HG02852 (cell line): ENCODE results near the gene SEMA6A.

Experiments
- ATAC-seq: cut with Tn5 transposase; IDR thresholded peaks from one replicate; pipeline ENCODE4 v1.9.1; 2021; ENCODE audit warnings: mild to moderate bottlenecking, moderate library complexity; ENCODE audit not compliant: unreplicated experiment

Gene SEMA6A

GRCh38 chr5:116574367-116575325, at the start of gene SEMA6A:
Gene SEMA6A, minus strand, starts transcription at chr5:116574823. Its CDS starts 69,879 bp downstream, at chr5:116504944.
- peak; percentile 55 for ATAC-seq

DNA sequence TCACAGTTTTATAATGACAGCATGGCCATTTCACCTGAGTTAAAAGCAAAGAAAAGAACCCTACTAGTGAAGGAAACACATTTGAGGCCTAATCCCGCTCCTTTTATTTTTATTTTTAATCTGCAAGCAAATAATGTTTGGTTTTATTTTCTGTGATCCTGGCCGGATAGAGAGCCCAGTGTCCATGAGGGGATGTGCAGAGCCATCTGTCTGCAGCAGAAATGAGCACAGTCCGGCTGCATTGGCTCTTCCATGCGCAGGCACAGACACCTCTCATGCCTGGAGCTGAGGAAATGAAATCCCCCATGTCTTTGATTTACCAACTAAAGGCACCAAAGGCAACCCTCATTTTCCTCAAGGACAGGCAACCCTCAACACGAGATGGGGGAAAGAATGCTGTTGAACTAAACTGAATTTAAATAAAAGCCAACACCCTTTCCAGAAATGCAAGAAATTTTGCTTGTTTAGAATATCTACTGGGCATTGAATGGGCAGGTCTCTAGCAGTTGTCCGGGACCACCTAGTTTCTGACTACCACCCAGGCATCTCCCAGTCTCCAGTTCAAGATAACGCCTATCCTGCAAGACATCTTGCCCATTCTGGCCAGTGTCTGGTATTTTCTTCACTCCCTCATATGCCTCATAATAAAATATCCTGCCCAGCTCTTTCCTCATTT, 47.9 kb upstream of the SEMA6A start:
- no peak for ATAC-seq

GRCh38 chr5:116621599-116621998, 47.0 kb upstream of the SEMA6A start:
- ATAC-seq: no peak

DNA sequence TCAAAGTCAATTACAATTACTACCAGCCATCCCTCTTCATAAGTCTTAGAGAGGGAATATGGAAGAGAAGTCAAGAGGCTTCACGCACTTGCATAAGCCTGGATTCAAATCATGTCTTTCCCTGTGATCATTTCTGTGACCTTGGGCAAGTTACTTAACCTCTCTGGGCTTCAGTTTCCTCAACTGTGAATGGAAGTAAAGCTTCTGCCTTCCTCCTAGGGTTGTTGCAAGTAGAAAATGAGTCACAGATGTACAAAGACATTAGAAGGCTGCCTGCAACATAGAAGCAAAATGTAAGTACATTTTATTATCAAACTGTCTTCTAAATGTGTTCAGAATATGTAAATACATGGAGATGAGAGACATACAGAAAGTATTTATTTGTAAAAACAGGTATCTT, 42.3 kb upstream of the SEMA6A start:
- no peak for ATAC-seq

GRCh38 chr5:116614603-116614920, 39.9 kb upstream of the SEMA6A start:
- ATAC-seq: no peak

DNA sequence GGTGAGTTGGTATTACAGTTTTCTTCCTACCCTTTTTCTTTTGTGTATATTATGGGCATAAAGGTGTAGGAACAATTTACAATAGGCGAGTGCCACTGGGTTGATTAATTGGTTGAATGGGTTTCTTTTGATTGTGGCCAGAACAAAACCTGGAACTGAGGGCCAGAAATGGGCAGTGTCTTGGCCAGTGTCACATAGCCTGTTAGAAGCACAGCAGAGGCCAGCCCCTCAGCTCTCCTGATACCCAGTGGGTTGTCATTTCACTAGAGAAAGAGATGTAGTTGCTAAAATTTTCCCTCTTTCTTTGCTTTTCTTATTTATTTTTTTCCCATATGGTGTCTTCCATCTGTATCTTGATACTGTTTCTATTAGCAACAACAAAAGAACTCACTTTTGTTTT, 38.8 kb upstream of the SEMA6A start:
- ATAC-seq: peak; percentile 25

- ATAC-seq: no peak
These were observed 37.8 kb upstream of the SEMA6A start for GRCh38 chr5:116612431-116612830.

- no peak for ATAC-seq
These were observed 30.9 kb upstream of the SEMA6A start for GRCh38 chr5:116605310-116606070.

DNA sequence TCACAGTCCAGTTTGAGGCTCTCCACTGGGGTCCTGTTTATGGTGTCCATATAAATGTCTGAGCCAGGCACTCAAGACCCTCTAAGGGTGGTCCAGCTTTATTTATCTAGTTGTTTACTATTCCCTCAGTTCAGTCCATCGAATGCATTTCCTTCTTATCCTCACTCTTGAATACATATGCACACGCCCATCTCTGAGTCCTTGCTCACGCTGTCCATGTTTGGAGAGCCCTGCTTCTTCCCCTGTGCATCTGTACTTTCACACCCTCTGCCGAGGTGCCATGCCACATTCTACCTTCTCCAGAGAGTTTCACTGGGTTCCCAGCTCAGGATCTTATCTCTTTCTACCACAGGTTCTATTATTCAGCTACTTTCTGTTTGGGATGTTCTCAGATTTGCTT, 30.2 kb upstream of the SEMA6A start:
- no peak for ATAC-seq

GRCh38 chr5:116600876-116601275, 26.3 kb upstream of the SEMA6A start:
- ATAC-seq: no peak

DNA sequence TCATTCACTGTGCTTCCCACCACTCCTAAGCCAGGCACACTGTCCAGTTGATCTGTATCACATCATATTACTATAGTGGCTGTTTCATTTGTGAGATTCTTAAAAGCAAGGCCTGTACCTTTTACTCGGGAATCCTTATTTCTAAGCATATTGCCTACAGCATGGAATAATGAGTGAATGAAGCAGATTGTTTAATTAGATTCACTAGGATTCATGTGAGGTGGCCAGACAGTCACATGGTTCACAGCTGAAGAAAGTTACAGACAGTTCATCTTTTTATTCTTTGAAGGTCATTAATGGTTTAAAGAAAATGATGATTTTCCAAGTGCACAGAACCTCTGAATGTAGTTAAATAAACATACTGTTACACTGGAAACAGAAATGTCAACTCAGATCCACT, 24.3 kb upstream of the SEMA6A start:
- ATAC-seq: no peak

GRCh38 chr5:116595498-116595897, 20.9 kb upstream of the SEMA6A start:
- no peak for ATAC-seq

DNA sequence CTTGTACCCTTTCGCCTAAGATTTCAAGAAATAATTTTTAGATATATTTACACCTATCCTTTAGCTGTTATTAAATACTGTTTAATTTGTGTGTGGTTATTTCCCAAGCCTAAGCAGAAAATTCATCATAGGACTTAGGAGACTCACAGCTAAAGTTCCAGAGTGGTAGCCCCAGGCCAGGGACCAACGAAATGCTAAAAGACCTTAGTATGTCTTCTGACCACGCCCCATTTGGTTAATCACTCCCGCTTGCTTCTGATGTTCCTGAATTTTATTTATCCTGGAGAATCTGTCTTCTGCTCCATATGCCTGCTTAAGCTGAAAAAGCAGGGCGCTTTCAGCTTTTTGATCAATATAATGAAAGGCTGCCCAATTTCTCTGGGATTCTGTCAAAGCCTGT, 18.7 kb upstream of the SEMA6A start:
- no peak for ATAC-seq

GRCh38 chr5:116585227-116585626, 10.6 kb upstream of the SEMA6A start:
- no peak for ATAC-seq

DNA sequence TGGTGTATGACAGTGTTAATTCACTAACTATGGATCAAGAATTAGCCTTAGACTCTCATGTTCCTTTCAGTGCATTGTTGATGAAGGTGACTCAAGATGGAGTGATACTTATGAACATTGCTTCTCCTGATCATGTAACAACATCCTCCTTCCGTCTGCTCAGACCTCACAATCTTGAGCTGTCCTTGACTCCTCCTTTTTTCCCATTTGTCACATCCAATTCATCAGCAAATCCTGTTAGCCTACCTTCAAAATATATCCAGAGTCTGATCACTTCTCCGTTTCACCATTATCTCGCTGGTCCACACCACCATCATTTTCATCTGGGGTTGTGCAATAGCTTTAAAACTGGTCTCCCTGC, 9.2 kb upstream of the SEMA6A start:
- no peak for ATAC-seq

DNA sequence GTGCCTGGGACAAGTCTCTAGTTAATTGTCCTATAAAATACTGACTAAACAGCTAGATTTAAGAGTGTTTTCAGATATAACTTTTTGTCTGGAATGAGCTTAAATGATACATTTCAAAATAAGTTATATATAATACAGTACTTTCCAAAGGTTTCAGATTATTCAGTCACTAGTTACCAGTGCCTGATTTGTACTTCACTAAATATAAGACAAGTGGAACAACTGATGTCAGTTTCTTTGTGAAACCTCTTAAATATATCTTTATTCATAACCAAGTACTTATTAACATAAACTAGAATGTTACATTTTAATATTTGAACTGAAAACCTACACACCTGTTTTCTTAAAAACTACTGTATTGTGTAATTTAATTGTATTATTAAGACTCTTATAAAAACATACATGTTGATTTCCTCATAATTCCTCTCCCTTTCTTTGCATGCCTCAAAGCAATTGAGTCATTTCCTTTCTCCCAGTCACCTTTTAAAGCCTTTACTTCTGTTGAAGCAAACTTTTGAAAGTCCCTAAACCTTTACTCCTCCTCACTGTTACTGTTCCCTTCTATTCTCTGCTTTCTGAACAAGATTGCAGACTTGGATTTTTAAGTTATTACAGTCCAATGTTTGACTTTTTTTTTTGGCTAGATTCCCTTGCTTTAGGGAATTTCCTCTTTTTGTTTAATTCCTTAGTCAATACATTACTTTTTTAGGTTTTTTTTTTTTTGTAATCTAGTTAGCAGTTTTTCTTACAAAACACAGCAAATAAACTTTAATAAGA, 8.7 kb upstream of the SEMA6A start:
- ATAC-seq: peak; percentile 69

DNA sequence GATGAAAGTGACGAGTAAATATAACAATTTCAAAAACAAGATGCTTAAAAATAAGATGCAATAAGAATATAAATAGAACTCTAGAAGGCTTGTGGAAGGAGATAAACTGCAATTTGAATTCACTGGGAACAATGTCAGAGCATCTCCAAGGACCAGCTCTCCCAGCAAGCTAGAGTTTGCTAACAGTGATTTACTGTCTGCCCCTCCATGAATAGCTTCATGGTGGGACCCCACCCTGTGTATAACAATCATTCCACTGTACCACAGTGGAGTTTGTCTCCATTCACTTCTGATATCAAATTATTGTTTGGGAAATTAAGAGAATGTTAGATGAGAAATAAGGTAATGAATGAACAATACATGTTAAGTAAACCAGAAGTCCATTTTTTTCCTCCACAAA, 7.3 kb upstream of the SEMA6A start:
- ATAC-seq: no peak

DNA sequence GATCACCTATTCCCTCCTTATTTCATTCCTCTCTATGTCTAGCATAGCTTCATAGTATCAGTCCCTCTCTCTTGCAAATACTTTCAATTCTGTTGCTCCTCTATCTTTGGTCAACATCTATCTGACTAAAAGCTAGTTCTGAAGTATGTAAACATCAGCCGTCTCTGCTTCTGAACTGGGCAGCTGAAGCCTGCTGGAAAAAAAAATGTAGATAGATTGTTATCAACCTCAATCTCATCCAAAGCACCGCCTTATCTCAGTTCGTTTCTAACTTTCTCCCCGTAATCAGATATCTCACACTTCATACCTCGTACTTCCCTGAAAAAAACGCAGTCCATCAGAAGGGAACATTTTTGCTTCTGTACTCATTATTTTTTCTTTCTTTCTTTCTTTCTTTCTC, 4.5 kb upstream of the SEMA6A start:
- ATAC-seq: no peak

- no peak for ATAC-seq
These were observed 4.1 kb upstream of the SEMA6A start for GRCh38 chr5:116578676-116579075.

GRCh38 chr5:116577064-116577788, 2.6 kb upstream of the SEMA6A start:
- peak; percentile 56 for ATAC-seq
